DMS114 treated with DMSO at 0.1 percent for 48 hours (cell line): ENCODE results near the gene HPS1.

Experiments used
- DNase-seq: peaks from one replicate; lab custom pipeline; 2025; ENCODE audit not compliant: unreplicated experiment; lab: John Stamatoyannopoulos, UW

Gene HPS1

DNA sequence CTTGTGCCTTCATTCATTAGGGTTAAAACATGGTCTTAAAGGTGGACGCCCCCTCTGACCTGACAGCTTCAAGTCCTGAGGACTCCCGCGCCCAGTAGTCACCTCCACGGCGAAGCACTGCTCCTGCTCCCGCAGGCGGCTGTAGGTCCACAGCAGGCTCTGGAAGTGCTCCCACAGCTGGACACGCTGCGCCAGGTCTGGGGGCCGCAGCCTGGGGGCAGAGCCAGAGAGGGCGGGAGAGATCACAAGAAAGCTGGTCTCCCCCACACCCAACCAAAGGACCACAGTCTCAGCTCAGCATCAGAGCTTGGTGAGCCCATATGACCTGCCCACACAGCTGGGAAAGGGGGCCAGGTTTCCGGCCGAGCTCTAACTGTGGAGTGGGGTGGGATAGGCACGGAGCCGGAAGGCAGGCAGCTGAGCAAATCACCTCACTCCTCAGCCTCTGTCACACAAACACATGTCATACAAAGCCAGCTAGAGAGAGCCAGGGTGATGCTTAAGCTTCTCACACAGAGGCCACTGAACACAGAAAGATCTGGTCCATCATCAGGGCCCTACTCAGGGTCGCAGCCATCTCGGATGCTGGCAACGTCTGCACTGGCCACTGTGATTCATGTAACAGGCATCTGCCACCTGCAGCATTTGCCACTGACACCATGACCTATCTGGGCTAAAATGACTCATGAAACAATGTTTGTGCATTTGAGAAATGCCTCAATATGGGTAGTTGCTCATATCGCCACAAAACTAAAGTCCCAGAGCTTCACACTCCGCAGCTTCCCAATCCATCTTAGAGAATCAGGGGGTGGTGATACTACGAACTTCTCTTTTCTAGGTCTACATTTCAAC, 12.6 kb downstream of the HPS1 start:
- DNase-seq: no peak

- DNase-seq: no peak
These were observed 13.4 kb downstream of the HPS1 start for GRCh38 chr10:98433371-98433770.

DNA sequence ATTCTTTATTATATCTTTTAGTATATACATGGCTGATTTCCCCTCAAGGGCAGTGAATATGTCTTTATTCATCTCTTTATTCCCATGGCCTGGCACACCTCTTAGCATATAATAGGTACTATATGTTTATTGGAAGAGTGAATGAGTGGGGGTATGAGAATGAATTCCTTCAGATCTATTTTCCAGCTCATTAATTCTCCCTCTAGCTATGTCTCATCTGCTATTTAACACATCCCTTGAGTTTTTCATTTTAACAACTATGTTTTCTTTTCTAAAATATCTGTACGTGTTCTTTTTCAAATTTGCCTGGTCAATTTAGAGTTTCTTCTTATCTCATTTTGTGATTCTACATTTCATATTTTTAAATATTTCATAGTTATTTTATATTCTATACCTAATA, 14.4 kb downstream of the HPS1 start:
- no peak for DNase-seq

- DNase-seq: no peak
These were observed 15.7 kb downstream of the HPS1 start for GRCh38 chr10:98431016-98431415.

GRCh38 chr10:98430427-98430826, 16.3 kb downstream of the HPS1 start:
- DNase-seq: no peak

DNA sequence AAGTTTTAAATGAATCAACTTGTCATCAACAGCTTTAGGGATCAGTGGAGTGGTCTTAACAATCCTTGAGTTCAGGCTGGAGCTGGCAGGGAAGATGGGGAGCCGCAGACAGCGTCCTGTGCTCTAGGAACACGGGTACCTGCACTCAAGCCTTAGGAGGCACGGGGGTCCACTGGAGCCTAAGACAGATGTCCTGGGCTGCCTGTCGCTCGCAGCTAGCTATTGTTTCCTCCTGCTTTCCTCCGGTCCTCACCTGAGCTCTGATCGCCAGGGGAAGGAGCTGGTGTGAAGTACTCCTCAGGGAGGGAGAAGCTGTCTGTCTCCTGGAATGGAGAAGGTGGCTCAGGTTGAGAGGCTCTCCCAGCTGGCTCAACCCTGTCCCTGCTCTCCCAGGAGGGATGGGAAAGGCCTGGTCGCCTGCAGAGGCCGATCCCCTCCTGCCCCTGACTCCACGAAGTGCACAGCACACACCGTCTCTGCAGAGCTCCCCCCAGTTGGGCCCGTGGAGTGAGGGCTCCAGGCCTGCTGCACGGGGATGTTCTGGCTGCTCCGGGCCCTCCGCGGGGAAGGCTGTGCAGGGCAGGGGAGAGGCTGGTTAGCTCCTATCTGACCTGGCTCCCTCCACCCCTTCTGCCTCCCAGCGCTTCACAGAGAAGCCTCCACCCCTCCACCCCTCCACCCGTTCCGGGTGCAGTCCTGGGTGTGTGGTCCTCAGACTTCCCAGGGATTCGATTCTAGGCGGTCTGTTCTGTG, 17.2 kb downstream of the HPS1 start:
- no peak for DNase-seq

- DNase-seq: no peak
These were observed 19.7 kb downstream of the HPS1 start for GRCh38 chr10:98427011-98427515.

- no peak for DNase-seq
These were observed 21.0 kb downstream of the HPS1 start for GRCh38 chr10:98425511-98426352.

GRCh38 chr10:98424295-98425254, 22.2 kb downstream of the HPS1 start:
- no peak for DNase-seq

GRCh38 chr10:98423691-98424120, 23.0 kb downstream of the HPS1 start:
- no peak for DNase-seq

DNA sequence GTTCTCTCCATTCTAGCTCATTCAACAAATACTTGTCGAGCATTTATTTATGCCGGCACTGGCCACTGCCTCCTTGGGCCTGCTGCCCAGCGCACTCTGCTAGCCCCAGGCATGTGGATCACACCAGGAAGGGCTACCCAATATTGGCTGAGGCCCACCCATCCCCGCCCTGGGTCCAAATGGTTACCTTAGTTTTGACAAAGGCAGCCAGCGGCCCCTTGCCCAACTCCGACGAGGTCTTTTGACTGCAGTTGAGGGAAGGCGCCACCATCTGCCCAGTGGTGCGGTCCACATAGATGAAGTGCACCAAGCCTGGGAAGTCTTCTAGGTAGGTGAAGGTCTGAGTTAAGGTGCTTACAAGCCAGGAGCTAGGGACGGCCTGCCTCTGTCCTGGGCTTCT, 24.6 kb downstream of the HPS1 start:
- no peak for DNase-seq

GRCh38 chr10:98420786-98421185, 25.9 kb downstream of the HPS1 start:
- DNase-seq: no peak

DNA sequence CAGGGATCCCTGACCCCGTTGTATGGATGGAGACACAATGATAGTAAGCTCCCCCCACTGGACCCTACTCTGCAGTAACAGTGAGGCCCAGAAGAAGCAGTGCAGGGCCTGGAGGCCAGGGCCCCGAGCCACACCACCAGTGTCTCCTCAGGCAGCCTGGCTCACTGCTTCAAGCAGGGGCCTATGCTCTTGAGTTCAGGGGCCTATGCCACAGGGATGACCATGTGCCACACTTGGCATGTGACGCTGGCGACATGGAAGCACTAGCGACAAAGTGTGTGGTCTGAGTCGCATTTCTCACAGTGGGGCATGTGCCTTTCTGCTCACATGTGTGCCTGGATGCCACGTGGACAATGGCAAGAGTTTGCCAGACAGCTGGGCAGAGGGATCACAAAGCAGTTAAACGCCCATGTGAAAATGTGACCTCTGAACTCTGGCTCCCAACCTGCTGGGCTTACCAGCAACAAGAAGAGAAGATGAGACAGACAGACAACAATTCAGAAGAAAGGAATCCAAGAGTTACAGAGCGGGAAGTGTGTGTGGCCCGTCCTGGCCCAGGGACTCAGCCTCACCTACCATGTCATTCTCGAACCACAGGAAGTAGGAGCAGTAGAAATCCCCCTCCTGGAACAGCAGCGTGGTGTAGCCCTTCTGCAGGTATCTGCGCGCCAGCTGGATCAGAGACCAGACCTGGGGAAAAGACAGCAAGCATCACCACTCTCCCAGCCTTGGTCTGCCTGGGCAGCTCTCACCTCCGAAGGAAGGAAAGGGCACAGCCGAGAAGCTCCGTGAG, 27.1 kb downstream of the HPS1 start:
- no peak for DNase-seq

DNA sequence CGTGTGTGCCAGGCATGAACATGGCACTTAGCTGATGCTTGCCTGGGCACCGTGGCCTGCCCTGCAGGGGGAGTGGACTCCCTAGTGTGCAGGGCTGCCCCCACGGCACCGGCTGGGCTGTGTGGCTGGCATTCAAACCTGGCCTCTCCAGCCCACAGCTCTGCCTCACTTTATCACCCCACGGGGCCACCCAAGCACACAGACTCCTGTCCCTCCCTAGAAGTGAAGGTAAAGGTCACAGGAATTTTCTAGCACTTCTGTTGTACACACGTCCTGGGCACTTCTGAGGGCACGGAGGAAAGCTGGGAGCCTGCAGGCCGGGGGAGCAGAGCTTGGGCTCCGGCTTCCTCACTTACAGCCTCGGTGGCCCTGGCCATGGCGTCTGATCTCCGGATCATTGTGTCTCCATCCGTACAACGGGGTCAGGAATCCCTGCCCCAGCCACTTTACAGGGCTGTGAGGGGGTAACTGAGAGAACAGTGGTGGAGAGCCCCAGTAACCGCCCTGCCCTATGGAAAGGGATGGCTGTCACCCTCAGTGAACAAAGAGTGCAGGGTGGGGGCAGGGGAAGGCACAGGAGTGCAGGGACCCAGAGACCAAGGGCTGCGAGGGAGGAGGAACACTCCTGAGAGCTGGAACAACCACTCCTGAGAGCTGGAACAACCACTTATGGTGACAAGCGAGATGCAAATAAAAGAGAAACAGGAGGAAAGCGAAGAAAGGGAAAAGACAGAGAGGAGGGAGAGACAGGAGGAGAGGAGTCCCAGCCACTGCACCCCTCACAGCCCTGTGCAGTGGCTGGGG, 27.9 kb downstream of the HPS1 start:
- DNase-seq: no peak

DNA sequence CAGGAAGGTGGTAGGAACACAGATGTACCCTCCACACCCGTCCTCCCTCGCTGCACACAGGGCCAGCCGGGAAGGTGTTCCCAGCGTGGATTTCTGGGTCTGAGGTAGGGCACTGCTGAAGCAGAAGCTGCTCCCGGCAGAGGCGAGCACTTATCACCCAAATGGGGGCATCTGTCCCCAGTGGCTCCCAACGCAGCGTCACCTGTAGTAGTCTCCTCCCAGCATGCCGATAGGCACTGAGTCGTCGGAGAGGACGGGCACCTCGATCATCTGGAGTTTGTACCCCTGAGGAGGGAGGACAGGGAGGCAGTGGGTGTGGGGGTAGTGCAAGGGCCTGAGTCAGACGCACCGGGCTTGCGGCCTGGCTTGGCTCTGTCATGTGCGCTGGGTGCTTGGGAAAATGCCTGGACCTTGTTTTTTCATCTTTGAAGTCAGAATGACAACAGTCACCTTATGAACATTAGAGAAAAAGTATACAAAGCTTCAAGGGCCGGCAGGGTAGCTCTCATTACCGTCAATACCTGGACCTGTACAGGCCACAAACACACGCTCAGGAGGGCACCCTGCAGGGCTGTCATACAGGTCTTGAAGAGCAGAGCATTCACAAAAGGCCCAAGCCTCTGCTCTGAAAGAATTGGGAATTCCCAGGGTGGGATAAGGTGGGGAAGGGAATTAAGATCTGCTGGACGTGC, 28.6 kb downstream of the HPS1 start:
- DNase-seq: no peak

GRCh38 chr10:98417481-98417959, 29.2 kb downstream of the HPS1 start:
- DNase-seq: no peak

DNA sequence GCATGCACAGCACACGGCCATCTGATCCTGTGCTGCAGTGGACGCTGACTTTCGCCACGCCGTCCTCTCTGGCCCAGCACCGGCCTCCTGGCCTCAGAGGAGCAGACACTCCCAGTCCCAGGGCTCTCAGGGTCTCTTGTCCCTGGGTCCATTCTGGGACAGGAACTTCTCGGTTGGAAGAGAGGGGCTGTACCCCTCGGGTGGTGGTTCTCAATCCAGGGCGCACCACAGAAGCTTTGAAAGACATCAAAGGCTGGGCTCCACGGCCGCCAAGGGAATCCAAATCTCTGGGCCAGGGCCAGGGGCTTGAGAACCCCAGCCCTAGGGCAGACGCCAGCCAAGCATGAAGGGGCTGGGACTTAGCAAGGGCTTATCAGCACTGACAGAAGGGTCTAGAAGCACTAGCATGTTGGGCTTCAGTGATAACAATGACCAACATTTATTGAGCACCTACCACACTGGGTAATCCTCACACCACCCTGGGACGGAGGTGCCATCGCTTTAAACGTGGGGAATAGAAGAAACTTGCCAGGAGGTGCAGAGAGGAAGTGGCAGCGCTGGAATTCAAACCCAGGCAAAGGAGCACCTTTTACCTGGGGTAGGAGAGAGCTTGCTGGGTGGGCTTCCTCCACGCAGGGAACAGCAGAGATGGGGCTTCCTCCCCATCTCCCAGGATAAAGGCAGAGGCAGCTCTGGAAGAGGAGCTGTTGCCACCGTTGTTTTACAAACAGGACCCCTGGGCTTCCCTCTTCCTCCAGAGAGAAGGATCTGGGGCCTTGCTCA, 29.9 kb downstream of the HPS1 start:
- no peak for DNase-seq
